ENCODE results near the gene AHNAK2.

Gene AHNAK2

GRCh38 chr14:104900639-104901512 lies 77.3 kb downstream of the AHNAK2 start:
- no peaks in the 10 kb centered on the region for H3K9me3 ChIP-seq (ENCODE audit: control insufficient read depth in 1 of 2, low read length in 2 of 2)
- no peaks in the 10 kb centered on the region for H3K27me3 ChIP-seq (ENCODE audit: low read depth, low read length)
- no peak overlapping the region for H3K27ac ChIP-seq (ENCODE audit: low read length)
- no peaks in the 10 kb centered on the region for H3K36me3 ChIP-seq (ENCODE audit: control insufficient read depth in 1 of 2, insufficient read depth in 2 of 2, low read length in 2 of 2)
- H3K4me3 ChIP-seq (ENCODE audit: low read depth in 1 of 2, low read length in 2 of 2) = no peak overlapping the region
- peaks cover 0 to under 1% of the 10 kb centered on the region in 2 donors for H3K4me1 ChIP-seq (ENCODE audit: control insufficient read depth in 1 of 2, insufficient read depth in 2 of 2, low read length in 2 of 2)

GRCh38 chr14:104899781-104900180 lies 78.4 kb downstream of the AHNAK2 start:
- Histone ChIP-seq H3K27ac (ENCODE audit: low read length) (no peak overlapping the region), H3K36me3 (ENCODE audit: control insufficient read depth in 1 of 2, insufficient read depth in 2 of 2, low read length in 2 of 2) (no peaks in the 10 kb centered on the region), H3K27me3 (ENCODE audit: low read depth, low read length) (no peaks in the 10 kb centered on the region), H3K4me1 (ENCODE audit: control insufficient read depth in 1 of 2, insufficient read depth in 2 of 2, low read length in 2 of 2) (peaks cover 0 to 11% of the 10 kb centered on the region in 2 donors), H3K9me3 (ENCODE audit: control insufficient read depth in 1 of 2, low read length in 2 of 2) (no peaks in the 10 kb centered on the region), H3K4me3 (ENCODE audit: low read depth in 1 of 2, low read length in 2 of 2) (no peak overlapping the region)

- no peaks in the 10 kb centered on the region for H3K36me3 ChIP-seq (ENCODE audit: control insufficient read depth in 1 of 2, insufficient read depth in 2 of 2, low read length in 2 of 2)
Measured at GRCh38 chr14:104898870-104899510, 79.2 kb downstream of the AHNAK2 start.

GRCh38 chr14:104898195-104898558 lies 80.0 kb downstream of the AHNAK2 start:
- Histone ChIP-seq H3K27ac (ENCODE audit: low read length) (no peak overlapping the region), H3K27me3 (ENCODE audit: low read depth, low read length) (no peaks in the 10 kb centered on the region), H3K9me3 (ENCODE audit: control insufficient read depth in 1 of 2, low read length in 2 of 2) (no peaks in the 10 kb centered on the region), H3K4me1 (ENCODE audit: control insufficient read depth in 1 of 2, insufficient read depth in 2 of 2, low read length in 2 of 2) (peaks cover 0 to 11% of the 10 kb centered on the region in 2 donors), H3K4me3 (ENCODE audit: low read depth in 1 of 2, low read length in 2 of 2) (no peak overlapping the region), H3K36me3 (ENCODE audit: control insufficient read depth in 1 of 2, insufficient read depth in 2 of 2, low read length in 2 of 2) (no peaks in the 10 kb centered on the region)

More at GRCh38 chr14:104898870-104899510, 79.2 kb downstream of the AHNAK2 start:
- Histone ChIP-seq H3K27me3 (ENCODE audit: low read depth, low read length) (no peaks in the 10 kb centered on the region), H3K4me1 (ENCODE audit: control insufficient read depth in 1 of 2, insufficient read depth in 2 of 2, low read length in 2 of 2) (peaks cover 0 to 11% of the 10 kb centered on the region in 2 donors), H3K27ac (ENCODE audit: low read length) (no peak overlapping the region), H3K9me3 (ENCODE audit: control insufficient read depth in 1 of 2, low read length in 2 of 2) (no peaks in the 10 kb centered on the region), H3K4me3 (ENCODE audit: low read depth in 1 of 2, low read length in 2 of 2) (no peak overlapping the region)

- no peak overlapping the region for H3K27ac ChIP-seq (ENCODE audit: low read length)
- H3K4me3 ChIP-seq (ENCODE audit: low read depth in 1 of 2, low read length in 2 of 2) = no peak overlapping the region
- no peaks in the 10 kb centered on the region for H3K36me3 ChIP-seq (ENCODE audit: control insufficient read depth in 1 of 2, insufficient read depth in 2 of 2, low read length in 2 of 2)
- peaks cover 0 to 11% of the 10 kb centered on the region in 2 donors for H3K4me1 ChIP-seq (ENCODE audit: control insufficient read depth in 1 of 2, insufficient read depth in 2 of 2, low read length in 2 of 2)
- H3K27me3 ChIP-seq (ENCODE audit: low read depth, low read length) = no peaks in the 10 kb centered on the region
- H3K9me3 ChIP-seq (ENCODE audit: control insufficient read depth in 1 of 2, low read length in 2 of 2) = no peaks in the 10 kb centered on the region
Measured at GRCh38 chr14:104897330-104898194, 80.6 kb downstream of the AHNAK2 start.

- Histone ChIP-seq H3K4me3 (ENCODE audit: low read depth in 1 of 2, low read length in 2 of 2) (no peak overlapping the region), H3K27ac (ENCODE audit: low read length) (no peak overlapping the region), H3K27me3 (ENCODE audit: low read depth, low read length) (no peaks in the 10 kb centered on the region), H3K9me3 (ENCODE audit: control insufficient read depth in 1 of 2, low read length in 2 of 2) (no peaks in the 10 kb centered on the region), H3K36me3 (ENCODE audit: control insufficient read depth in 1 of 2, insufficient read depth in 2 of 2, low read length in 2 of 2) (no peaks in the 10 kb centered on the region), H3K4me1 (ENCODE audit: control insufficient read depth in 1 of 2, insufficient read depth in 2 of 2, low read length in 2 of 2) (peaks cover 0 to 11% of the 10 kb centered on the region in 2 donors)
Measured at GRCh38 chr14:104895786-104896661, 82.2 kb downstream of the AHNAK2 start.

GRCh38 chr14:104895207-104895785 lies 82.9 kb downstream of the AHNAK2 start:
- Histone ChIP-seq H3K27me3 (ENCODE audit: low read depth, low read length) (no peaks in the 10 kb centered on the region), H3K9me3 (ENCODE audit: control insufficient read depth in 1 of 2, low read length in 2 of 2) (no peaks in the 10 kb centered on the region), H3K4me1 (ENCODE audit: control insufficient read depth in 1 of 2, insufficient read depth in 2 of 2, low read length in 2 of 2) (peaks cover 0 to 11% of the 10 kb centered on the region in 2 donors), H3K27ac (ENCODE audit: low read length) (no peak overlapping the region), H3K36me3 (ENCODE audit: control insufficient read depth in 1 of 2, insufficient read depth in 2 of 2, low read length in 2 of 2) (no peaks in the 10 kb centered on the region), H3K4me3 (ENCODE audit: low read depth in 1 of 2, low read length in 2 of 2) (no peak overlapping the region)

GRCh38 chr14:104894331-104895206 lies 83.6 kb downstream of the AHNAK2 start:
- H3K9me3 ChIP-seq (ENCODE audit: control insufficient read depth in 1 of 2, low read length in 2 of 2) = no peaks in the 10 kb centered on the region
- H3K36me3 ChIP-seq (ENCODE audit: control insufficient read depth in 1 of 2, insufficient read depth in 2 of 2, low read length in 2 of 2) = no peaks in the 10 kb centered on the region
- H3K27me3 ChIP-seq (ENCODE audit: low read depth, low read length) = no peaks in the 10 kb centered on the region
- H3K27ac ChIP-seq (ENCODE audit: low read length) = no peak overlapping the region
- no peak overlapping the region for H3K4me3 ChIP-seq (ENCODE audit: low read depth in 1 of 2, low read length in 2 of 2)
- H3K4me1 ChIP-seq (ENCODE audit: control insufficient read depth in 1 of 2, insufficient read depth in 2 of 2, low read length in 2 of 2) = peaks cover 0 to 11% of the 10 kb centered on the region in 2 donors

- peaks cover 0 to 1% of the 10 kb centered on the region in 2 donors for H3K36me3 ChIP-seq (ENCODE audit: control insufficient read depth in 1 of 2, insufficient read depth in 2 of 2, low read length in 2 of 2)
- peaks cover 0 to 11% of the 10 kb centered on the region in 2 donors for H3K4me1 ChIP-seq (ENCODE audit: control insufficient read depth in 1 of 2, insufficient read depth in 2 of 2, low read length in 2 of 2)
- no peaks in the 10 kb centered on the region for H3K9me3 ChIP-seq (ENCODE audit: control insufficient read depth in 1 of 2, low read length in 2 of 2)
- H3K4me3 ChIP-seq (ENCODE audit: low read depth in 1 of 2, low read length in 2 of 2) = no peak overlapping the region
- H3K27ac ChIP-seq (ENCODE audit: low read length) = no peak overlapping the region
- H3K27me3 ChIP-seq (ENCODE audit: low read depth, low read length) = no peaks in the 10 kb centered on the region
Measured at GRCh38 chr14:104893435-104894207, 84.6 kb downstream of the AHNAK2 start.

All from muscle layer of duodenum (tissue), 2 donors.